KOPT-K1 (cell line): Measurements from ENCODE around the gene PKP2.

Source experiments
- H3K27ac ChIP-seq: fragments of 200-600 bp; sonication (generic); 2 replicates; pipeline ENCODE4 v1.5.1; 2016; ENCODE audit warnings: antibody characterized with exemption, mild to moderate bottlenecking, low read depth, low read length; ENCODE audit not compliant: poor library complexity, severe bottlenecking
- H3K36me3 ChIP-seq: fragments of 200-600 bp; sonication (generic); 2 replicates; pipeline ENCODE4 v1.5.1; 2017; ENCODE audit warnings: antibody characterized with exemption, mild to moderate bottlenecking, low read length, moderate library complexity; ENCODE audit not compliant: insufficient read depth
- H3K9me3 ChIP-seq: fragments of 200-600 bp; sonication (generic); 2 replicates; pipeline ENCODE4 v1.5.1; 2017; ENCODE audit warnings: antibody characterized with exemption, low read length, mild to moderate bottlenecking; ENCODE audit not compliant: insufficient read depth, poor library complexity, severe bottlenecking

Gene PKP2

GRCh38 chr12:32896432-32897280, at the start of gene PKP2:
TSS of gene PKP2 (minus strand) at chr12:32896777. CDS start at chr12:32896731, 46 bp downstream.
- Histone ChIP-seq H3K9me3 (no peaks in the 10 kb centered on the region), H3K36me3 (no peaks in the 10 kb centered on the region), H3K27ac (no peak within 1 kb of the TSS)

GRCh38 chr12:32944195-32944594, 47.6 kb upstream of the PKP2 start:
- Histone ChIP-seq H3K36me3 (no peaks in the 10 kb centered on the region), H3K9me3 (no peaks in the 10 kb centered on the region), H3K27ac (no peak overlapping the region)

GRCh38 chr12:32939801-32940200, 43.2 kb upstream of the PKP2 start:
- H3K9me3 ChIP-seq, result no peaks in the 10 kb centered on the region
- H3K27ac ChIP-seq, result no peak overlapping the region
- no peaks in the 10 kb centered on the region for H3K36me3 ChIP-seq

- no peaks in the 10 kb centered on the region for H3K9me3 ChIP-seq
- no peak overlapping the region for H3K27ac ChIP-seq
- no peaks in the 10 kb centered on the region for H3K36me3 ChIP-seq
Measured at GRCh38 chr12:32926963-32927362, 30.4 kb upstream of the PKP2 start.

- H3K9me3 ChIP-seq, result no peaks in the 10 kb centered on the region
- no peaks in the 10 kb centered on the region for H3K36me3 ChIP-seq
- no peak overlapping the region for H3K27ac ChIP-seq
Measured at GRCh38 chr12:32926356-32926755, 29.8 kb upstream of the PKP2 start.

- Histone ChIP-seq H3K27ac (no peak overlapping the region), H3K9me3 (no peaks in the 10 kb centered on the region), H3K36me3 (no peaks in the 10 kb centered on the region)
Measured at GRCh38 chr12:32922546-32923297, 26.1 kb upstream of the PKP2 start.

- no peaks in the 10 kb centered on the region for H3K36me3 ChIP-seq
- H3K9me3 ChIP-seq, result no peaks in the 10 kb centered on the region
- H3K27ac ChIP-seq, result no peak overlapping the region
Measured at GRCh38 chr12:32921397-32921796, 24.8 kb upstream of the PKP2 start.

GRCh38 chr12:32920506-32921085, 24.0 kb upstream of the PKP2 start:
- Histone ChIP-seq H3K36me3 (no peaks in the 10 kb centered on the region), H3K27ac (no peak overlapping the region), H3K9me3 (no peaks in the 10 kb centered on the region)

- Histone ChIP-seq H3K9me3 (no peaks in the 10 kb centered on the region), H3K27ac (no peak overlapping the region), H3K36me3 (no peaks in the 10 kb centered on the region)
Measured at GRCh38 chr12:32918890-32919801, 22.6 kb upstream of the PKP2 start.

- H3K27ac ChIP-seq, result no peak overlapping the region
- no peaks in the 10 kb centered on the region for H3K9me3 ChIP-seq
- H3K36me3 ChIP-seq, result no peaks in the 10 kb centered on the region
Measured at GRCh38 chr12:32917094-32917611, 20.6 kb upstream of the PKP2 start.

- Histone ChIP-seq H3K27ac (no peak overlapping the region), H3K36me3 (no peaks in the 10 kb centered on the region)
Measured at GRCh38 chr12:32907898-32908476, 11.4 kb upstream of the PKP2 start.

GRCh38 chr12:32907166-32907565, 10.6 kb upstream of the PKP2 start:
- Histone ChIP-seq H3K36me3 (no peaks in the 10 kb centered on the region), H3K27ac (no peak overlapping the region), H3K9me3 (no peaks in the 10 kb centered on the region)

More at GRCh38 chr12:32907898-32908476, 11.4 kb upstream of the PKP2 start:
- H3K9me3 ChIP-seq, result no peaks in the 10 kb centered on the region

- Histone ChIP-seq H3K9me3 (no peaks in the 10 kb centered on the region), H3K27ac (no peak overlapping the region), H3K36me3 (no peaks in the 10 kb centered on the region)
Measured at GRCh38 chr12:32906399-32907165, 10.0 kb upstream of the PKP2 start.
